GM12878 (cell line): ENCODE results near the gene NME7. TPM values are rescaled to one million over a fixed set of nuclear protein-coding genes. Genes with fewer than 3 reads are reported as not detected.

Source experiments
- ASH2L ChIP-seq: fragments of 300-600, 200-600 bp; sonication (generic); IDR thresholded peaks from 2 replicates; pipeline ENCODE4 v1.6.1; 2017; ENCODE audit warnings: low read depth, mild to moderate bottlenecking, borderline replicate concordance
- BCL11A ChIP-seq: IDR thresholded peaks from 2 replicates; pipeline ENCODE4 v1.6.1; 2011; ENCODE audit warnings: low read depth, low read length
- CBX3 ChIP-seq: fragments of 200-600 bp; sonication (generic); IDR thresholded peaks from 2 replicates; pipeline ENCODE4 v1.6.1; 2016; ENCODE audit warnings: low read depth, borderline replicate concordance
- ELK1 ChIP-seq: IDR thresholded peaks from 2 replicates; pipeline ENCODE4 v1.6.1; 2012; ENCODE audit warnings: low read depth, low read length, improper control_type of control experiment
- FOXM1 ChIP-seq: IDR thresholded peaks from 2 replicates; pipeline ENCODE4 v1.6.1; 2012; ENCODE audit warnings: low read depth, mild to moderate bottlenecking, inconsistent platforms, low read length, moderate library complexity
- NFXL1 ChIP-seq: fragments of 450-650 bp; IDR thresholded peaks from 2 replicates; pipeline ENCODE4 v1.6.1; 2017; ENCODE audit warnings: antibody characterized with exemption, mild to moderate bottlenecking, borderline replicate concordance
- NFYB ChIP-seq: IDR thresholded peaks from 2 replicates; pipeline ENCODE4 v1.6.1; 2011; ENCODE audit warnings: low read depth, mild to moderate bottlenecking, low read length, improper control_type of control experiment, moderate library complexity; ENCODE audit not compliant: insufficient read depth
- PAX5 ChIP-seq: IDR thresholded peaks from 2 replicates; pipeline ENCODE4 v1.6.1; 2011; ENCODE audit warnings: low read depth, low read length, borderline replicate concordance
- RAD21 ChIP-seq: IDR thresholded peaks from 2 replicates; pipeline ENCODE4 v1.6.1; 2011; ENCODE audit warnings: mild to moderate bottlenecking, low read depth, low read length, moderate library complexity; ENCODE audit not compliant: insufficient read depth
- SIN3A ChIP-seq: IDR thresholded peaks from 2 replicates; pipeline ENCODE4 v1.6.1; 2012; ENCODE audit warnings: low read depth, low read length, improper control_type of control experiment
- SIX5 ChIP-seq: IDR thresholded peaks from 2 replicates; pipeline ENCODE4 v1.6.1; 2011; ENCODE audit warnings: mild to moderate bottlenecking, low read depth, low read length, moderate library complexity; ENCODE audit not compliant: severe bottlenecking
- SMAD5 ChIP-seq: IDR thresholded peaks from 2 replicates; pipeline ENCODE4 v1.6.1; 2016; ENCODE audit warnings: antibody characterized with exemption, low read depth
- SMC3 ChIP-seq: IDR thresholded peaks from 2 replicates; pipeline ENCODE4 v1.6.1; 2011; ENCODE audit warnings: low read length, improper control_type of control experiment, borderline replicate concordance
- STAT3 ChIP-seq: IDR thresholded peaks from 2 replicates; pipeline ENCODE4 v1.6.1; 2011; ENCODE audit warnings: low read depth, low read length, improper control_type of control experiment
- TAF1 ChIP-seq: IDR thresholded peaks from 2 replicates; pipeline ENCODE4 v1.6.1; 2011; ENCODE audit warnings: mild to moderate bottlenecking, low read depth, low read length, borderline replicate concordance
- TCF3 ChIP-seq: IDR thresholded peaks from 2 replicates; pipeline ENCODE4 v1.6.1; 2012; ENCODE audit warnings: low read depth, mild to moderate bottlenecking, low read length, borderline replicate concordance; ENCODE audit not compliant: insufficient read depth
- YY1 ChIP-seq: IDR thresholded peaks from 2 replicates; pipeline ENCODE4 v1.6.1; 2011; ENCODE audit warnings: low read depth, mild to moderate bottlenecking, low read length
- polyA plus RNA-seq, 11 experiments: library from polyadenylated mRNA; depleted of rRNA in 4 of 11; unstranded in 6 of 11; stranded (reverse) in 5 of 11; fragments of >200 nt; fragmentation: Nextera tagmentation in 4 of 11; fragmentation: Illumina TruSeq in 1 of 11; extraction: Ambion mirVana in 4 of 11; extraction: Trizol in 1 of 11; gene quantifications; 1 replicate in 1 of 11; 2 replicates in 10 of 11; pipeline versions ENCODE4 v1.2.1 to v1.2.3, GENCODE V29; 2011 to 2016; ENCODE audit warnings: inconsistent platforms in 2 of 11, missing spikeins in 2 of 11, low read depth in 1 of 11
- total RNA-seq, 4 experiments: library from RNA; depleted of rRNA in 3 of 4; stranded (reverse); fragments of >200 nt in 3 of 4; fragmentation: Illumina TruSeq in 1 of 4; extraction: Trizol in 1 of 4; gene quantifications; 2 replicates each; pipeline versions ENCODE4 v1.2.1 to v1.2.3, GENCODE V29; 2013 to 2021
- TF ChIP-seq, protein P1 (sequence below), 3 experiments: IDR thresholded peaks in 2 of 3; conservative IDR thresholded peaks in 1 of 3; 2 replicates each; pipeline ENCODE4 v1.5.1; 2011; ENCODE audit warnings: low read depth in 3 of 3, low read length in 3 of 3, mild to moderate bottlenecking in 3 of 3, control low read depth in 2 of 3, moderate library complexity in 2 of 3, inconsistent platforms in 1 of 3, mixed read lengths in 1 of 3; ENCODE audit not compliant: control insufficient read depth in 2 of 3, insufficient read depth in 1 of 3; ENCODE audit errors: extremely low read depth in 1 of 3
- TF ChIP-seq, protein P2 (sequence below): fragments of 150-350 bp; IDR thresholded peaks from 2 replicates; pipeline ENCODE4 v1.6.1; 2016; ENCODE audit warnings: low read depth, low read length
- TF ChIP-seq, protein P3 (sequence below): fragments of 450-650 bp; conservative IDR thresholded peaks from 2 replicates; pipeline ENCODE4 v1.6.1; 2017; ENCODE audit warnings: mild to moderate bottlenecking, moderate library complexity
- TF ChIP-seq, protein P4 (sequence below): fragments of 450-650 bp; IDR thresholded peaks from 2 replicates; pipeline ENCODE4 v1.6.1; 2017; ENCODE audit warnings: mild to moderate bottlenecking, low read depth, inconsistent platforms; ENCODE audit not compliant: poor library complexity, severe bottlenecking

NME7 gene
- total and polyA plus RNA-seq, 10 of the 15 experiments (the other 5 are each of a cell fraction or from before 2014, with no cell fraction given), result 1.5 to 15.6 (median 7.2) TPM

DNA sequence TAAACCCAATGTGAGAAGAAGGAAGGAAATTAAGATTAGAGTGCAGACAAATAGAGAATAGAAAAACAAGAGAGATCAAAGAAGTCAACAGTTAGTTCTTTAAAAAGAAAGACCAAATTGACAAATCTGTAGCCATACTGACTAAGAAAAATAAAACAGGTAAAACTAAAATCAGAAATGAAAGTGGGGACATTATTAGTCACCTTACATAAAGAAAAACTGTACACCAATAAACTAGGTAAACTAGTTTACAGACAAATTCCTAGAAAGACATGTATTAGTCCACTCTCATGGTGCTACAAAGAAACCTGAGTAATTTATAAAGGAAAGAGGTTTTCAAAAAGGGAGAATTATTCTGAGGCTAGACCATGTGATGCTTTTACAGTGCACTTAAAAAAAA, 22.7 kb upstream of the NME7 start (continued):
- TF ChIP-seq ELK1, result no peak
- no peak for TF ChIP-seq YY1
- TF ChIP-seq BCL11A, result peak; percentile 24; the same call in 1 of the 2 replicates
- no peak for TF ChIP-seq NFYB
- TF ChIP-seq CBX3, result no peak
- TF ChIP-seq, protein P1, sequence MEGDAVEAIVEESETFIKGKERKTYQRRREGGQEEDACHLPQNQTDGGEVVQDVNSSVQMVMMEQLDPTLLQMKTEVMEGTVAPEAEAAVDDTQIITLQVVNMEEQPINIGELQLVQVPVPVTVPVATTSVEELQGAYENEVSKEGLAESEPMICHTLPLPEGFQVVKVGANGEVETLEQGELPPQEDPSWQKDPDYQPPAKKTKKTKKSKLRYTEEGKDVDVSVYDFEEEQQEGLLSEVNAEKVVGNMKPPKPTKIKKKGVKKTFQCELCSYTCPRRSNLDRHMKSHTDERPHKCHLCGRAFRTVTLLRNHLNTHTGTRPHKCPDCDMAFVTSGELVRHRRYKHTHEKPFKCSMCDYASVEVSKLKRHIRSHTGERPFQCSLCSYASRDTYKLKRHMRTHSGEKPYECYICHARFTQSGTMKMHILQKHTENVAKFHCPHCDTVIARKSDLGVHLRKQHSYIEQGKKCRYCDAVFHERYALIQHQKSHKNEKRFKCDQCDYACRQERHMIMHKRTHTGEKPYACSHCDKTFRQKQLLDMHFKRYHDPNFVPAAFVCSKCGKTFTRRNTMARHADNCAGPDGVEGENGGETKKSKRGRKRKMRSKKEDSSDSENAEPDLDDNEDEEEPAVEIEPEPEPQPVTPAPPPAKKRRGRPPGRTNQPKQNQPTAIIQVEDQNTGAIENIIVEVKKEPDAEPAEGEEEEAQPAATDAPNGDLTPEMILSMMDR (IDR thresholded peaks at IDR 0.05 in 2 of 3, conservative IDR thresholded peaks at IDR 0.05 in 1 of 3; ENCODE audit: control insufficient read depth in 2 of 3, extremely low read depth in 1 of 3, insufficient read depth in 1 of 3, low read depth in 3 of 3, low read length in 3 of 3), result no peak
- no peak for TF ChIP-seq TAF1
- TF ChIP-seq SIX5, result no peak
- TF ChIP-seq SMC3, result no peak
- TF ChIP-seq TCF3, result no peak
- no peak for TF ChIP-seq RAD21
- TF ChIP-seq, protein P2, sequence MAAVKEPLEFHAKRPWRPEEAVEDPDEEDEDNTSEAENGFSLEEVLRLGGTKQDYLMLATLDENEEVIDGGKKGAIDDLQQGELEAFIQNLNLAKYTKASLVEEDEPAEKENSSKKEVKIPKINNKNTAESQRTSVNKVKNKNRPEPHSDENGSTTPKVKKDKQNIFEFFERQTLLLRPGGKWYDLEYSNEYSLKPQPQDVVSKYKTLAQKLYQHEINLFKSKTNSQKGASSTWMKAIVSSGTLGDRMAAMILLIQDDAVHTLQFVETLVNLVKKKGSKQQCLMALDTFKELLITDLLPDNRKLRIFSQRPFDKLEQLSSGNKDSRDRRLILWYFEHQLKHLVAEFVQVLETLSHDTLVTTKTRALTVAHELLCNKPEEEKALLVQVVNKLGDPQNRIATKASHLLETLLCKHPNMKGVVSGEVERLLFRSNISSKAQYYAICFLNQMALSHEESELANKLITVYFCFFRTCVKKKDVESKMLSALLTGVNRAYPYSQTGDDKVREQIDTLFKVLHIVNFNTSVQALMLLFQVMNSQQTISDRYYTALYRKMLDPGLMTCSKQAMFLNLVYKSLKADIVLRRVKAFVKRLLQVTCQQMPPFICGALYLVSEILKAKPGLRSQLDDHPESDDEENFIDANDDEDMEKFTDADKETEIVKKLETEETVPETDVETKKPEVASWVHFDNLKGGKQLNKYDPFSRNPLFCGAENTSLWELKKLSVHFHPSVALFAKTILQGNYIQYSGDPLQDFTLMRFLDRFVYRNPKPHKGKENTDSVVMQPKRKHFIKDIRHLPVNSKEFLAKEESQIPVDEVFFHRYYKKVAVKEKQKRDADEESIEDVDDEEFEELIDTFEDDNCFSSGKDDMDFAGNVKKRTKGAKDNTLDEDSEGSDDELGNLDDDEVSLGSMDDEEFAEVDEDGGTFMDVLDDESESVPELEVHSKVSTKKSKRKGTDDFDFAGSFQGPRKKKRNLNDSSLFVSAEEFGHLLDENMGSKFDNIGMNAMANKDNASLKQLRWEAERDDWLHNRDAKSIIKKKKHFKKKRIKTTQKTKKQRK, result no peak
- TF ChIP-seq SMAD5, result no peak
- TF ChIP-seq SIN3A, result no peak
- no peak for TF ChIP-seq ASH2L
- no peak for TF ChIP-seq NFXL1
- peak; percentile 87 for TF ChIP-seq FOXM1
- TF ChIP-seq, protein P3, sequence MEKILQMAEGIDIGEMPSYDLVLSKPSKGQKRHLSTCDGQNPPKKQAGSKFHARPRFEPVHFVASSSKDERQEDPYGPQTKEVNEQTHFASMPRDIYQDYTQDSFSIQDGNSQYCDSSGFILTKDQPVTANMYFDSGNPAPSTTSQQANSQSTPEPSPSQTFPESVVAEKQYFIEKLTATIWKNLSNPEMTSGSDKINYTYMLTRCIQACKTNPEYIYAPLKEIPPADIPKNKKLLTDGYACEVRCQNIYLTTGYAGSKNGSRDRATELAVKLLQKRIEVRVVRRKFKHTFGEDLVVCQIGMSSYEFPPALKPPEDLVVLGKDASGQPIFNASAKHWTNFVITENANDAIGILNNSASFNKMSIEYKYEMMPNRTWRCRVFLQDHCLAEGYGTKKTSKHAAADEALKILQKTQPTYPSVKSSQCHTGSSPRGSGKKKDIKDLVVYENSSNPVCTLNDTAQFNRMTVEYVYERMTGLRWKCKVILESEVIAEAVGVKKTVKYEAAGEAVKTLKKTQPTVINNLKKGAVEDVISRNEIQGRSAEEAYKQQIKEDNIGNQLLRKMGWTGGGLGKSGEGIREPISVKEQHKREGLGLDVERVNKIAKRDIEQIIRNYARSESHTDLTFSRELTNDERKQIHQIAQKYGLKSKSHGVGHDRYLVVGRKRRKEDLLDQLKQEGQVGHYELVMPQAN, result no peak
- TF ChIP-seq, protein P4, sequence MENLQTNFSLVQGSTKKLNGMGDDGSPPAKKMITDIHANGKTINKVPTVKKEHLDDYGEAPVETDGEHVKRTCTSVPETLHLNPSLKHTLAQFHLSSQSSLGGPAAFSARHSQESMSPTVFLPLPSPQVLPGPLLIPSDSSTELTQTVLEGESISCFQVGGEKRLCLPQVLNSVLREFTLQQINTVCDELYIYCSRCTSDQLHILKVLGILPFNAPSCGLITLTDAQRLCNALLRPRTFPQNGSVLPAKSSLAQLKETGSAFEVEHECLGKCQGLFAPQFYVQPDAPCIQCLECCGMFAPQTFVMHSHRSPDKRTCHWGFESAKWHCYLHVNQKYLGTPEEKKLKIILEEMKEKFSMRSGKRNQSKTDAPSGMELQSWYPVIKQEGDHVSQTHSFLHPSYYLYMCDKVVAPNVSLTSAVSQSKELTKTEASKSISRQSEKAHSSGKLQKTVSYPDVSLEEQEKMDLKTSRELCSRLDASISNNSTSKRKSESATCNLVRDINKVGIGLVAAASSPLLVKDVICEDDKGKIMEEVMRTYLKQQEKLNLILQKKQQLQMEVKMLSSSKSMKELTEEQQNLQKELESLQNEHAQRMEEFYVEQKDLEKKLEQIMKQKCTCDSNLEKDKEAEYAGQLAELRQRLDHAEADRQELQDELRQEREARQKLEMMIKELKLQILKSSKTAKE, result peak; percentile 40
- no peak for TF ChIP-seq PAX5
- no peak for TF ChIP-seq STAT3
